H54 (cell line): ENCODE data around the gene GPX4.

Source experiments
- DNase-seq: peaks from one replicate; pipeline ENCODE4 v3.0.0; 2011; ENCODE audit warnings: low spot score, mixed read lengths; ENCODE audit not compliant: insufficient read length
- FAIRE-seq: peaks from 3 replicates; lab custom pipeline; 2011; peaks lifted over from hg19 to GRCh38; lab: Jason Lieb, UNC
- POLR2A ChIP-seq: IDR thresholded peaks from 2 replicates; pipeline ENCODE4 v1.6.1; 2011; ENCODE audit warnings: low read depth, mild to moderate bottlenecking, low read length

Gene GPX4

GRCh38 chr19:1064661-1065605, 38.9 kb upstream of the GPX4 start:
- FAIRE-seq: no peak

GRCh38 chr19:1065606-1066109, 38.1 kb upstream of the GPX4 start:
- DNase-seq (peak; percentile 60), FAIRE-seq (no peak)
- 0 out of 2 replicates have a peak, but pooled peaks have one; percentile 13 for TF ChIP-seq POLR2A

More at GRCh38 chr19:1064661-1065605, 38.9 kb upstream of the GPX4 start:
- DNase-seq: peak; percentile 86
- TF ChIP-seq POLR2A: no peak

- FAIRE-seq: no peak
- TF ChIP-seq POLR2A: no peak
- no peak for DNase-seq
These were observed 37.5 kb upstream of the GPX4 start for GRCh38 chr19:1066251-1066747.

GRCh38 chr19:1066748-1067340, 37.0 kb upstream of the GPX4 start, which contains the start of gene ARHGAP45:
Gene ARHGAP45, plus strand, starts transcription at chr19:1067167. Its CDS starts 239 bp downstream, at chr19:1067406.
- no peak for TF ChIP-seq POLR2A
- DNase-seq: no peak
- FAIRE-seq: no peak

GRCh38 chr19:1067341-1067957, 36.3 kb upstream of the GPX4 start:
- no peak for FAIRE-seq
- no peak for TF ChIP-seq POLR2A
- no peak for DNase-seq

GRCh38 chr19:1068009-1069001, 35.5 kb upstream of the GPX4 start:
- no peak for FAIRE-seq
- no peak for TF ChIP-seq POLR2A
- no peak for DNase-seq

GRCh38 chr19:1069009-1069779, 34.6 kb upstream of the GPX4 start:
- DNase-seq: no peak
- no peak for TF ChIP-seq POLR2A
- FAIRE-seq: no peak

- DNase-seq (no peak), FAIRE-seq (no peak)
- TF ChIP-seq POLR2A: no peak
These were observed 33.2 kb upstream of the GPX4 start for GRCh38 chr19:1070576-1070930.

GRCh38 chr19:1070931-1071791, 32.6 kb upstream of the GPX4 start:
- DNase-seq (no peak), FAIRE-seq (no peak)
- TF ChIP-seq POLR2A: no peak

GRCh38 chr19:1072371-1073015, 31.3 kb upstream of the GPX4 start:
- DNase-seq: no peak
- no peak for FAIRE-seq
- no peak for TF ChIP-seq POLR2A
